OCI-LY3 (cell line): Measurements from ENCODE around the gene HECTD1.

Experiments
- H2AFZ ChIP-seq: fragments of 200-600, 300-600 bp; shearing (Covaris generic); 2 replicates; pipeline ENCODE4 v1.6.0; 2014; ENCODE audit warnings: antibody characterized with exemption, low read depth, low read length
- H3K27ac ChIP-seq: fragments of 200-600, 300-600 bp; sonication (generic); 2 replicates; pipeline ENCODE4 v1.5.1; 2014; ENCODE audit warnings: mild to moderate bottlenecking, low read length, moderate library complexity, mixed read lengths
- H3K27me3 ChIP-seq: fragments of 200-600, 300-600 bp; sonication (generic); 2 replicates; pipeline ENCODE4 v1.6.1; 2014; ENCODE audit warnings: low read depth, low read length, mixed read lengths
- H3K36me3 ChIP-seq: fragments of 200-600, 300-600 bp; sonication (generic); replicated peaks from 2 replicates; pipeline ENCODE3; 2014; ENCODE audit warnings: low read depth, low read length, mixed read lengths
- H3K4me1 ChIP-seq: fragments of 300-600, 200-600 bp; sonication (generic); 2 replicates; pipeline ENCODE4 v1.6.1; 2014; ENCODE audit warnings: low read length, mixed read lengths
- H3K4me2 ChIP-seq: fragments of 200-600, 300-600 bp; sonication (generic); 2 replicates; pipeline ENCODE4 v1.6.1; 2014; ENCODE audit warnings: low read length, mixed read lengths
- H3K4me3 ChIP-seq: fragments of 300-600, 200-600 bp; sonication (generic); 2 replicates; pipeline ENCODE4 v1.5.1; 2014; ENCODE audit warnings: antibody characterized with exemption, mild to moderate bottlenecking, low read length, moderate library complexity
- H3K79me2 ChIP-seq: fragments of 300-600, 200-600 bp; shearing (Covaris generic); 2 replicates; pipeline ENCODE4 v1.6.1; 2014; ENCODE audit warnings: mild to moderate bottlenecking, low read length, mixed read lengths
- H3K9ac ChIP-seq: fragments of 300-600, 200-600 bp; shearing (Covaris generic); 2 replicates; pipeline ENCODE4 v1.6.0; 2014; ENCODE audit warnings: mild to moderate bottlenecking, low read length, moderate library complexity
- H3K9me3 ChIP-seq: fragments of 200-600, 300-600 bp; shearing (Covaris generic); 2 replicates; pipeline ENCODE4 v1.6.1; 2014; ENCODE audit warnings: low read length, mixed read lengths; ENCODE audit not compliant: insufficient read depth
- H4K20me1 ChIP-seq: fragments of 200-600, 300-600 bp; sonication (generic); 2 replicates; pipeline ENCODE4 v1.6.1; 2016; ENCODE audit warnings: low read length, mixed read lengths; ENCODE audit not compliant: insufficient read depth
- EZH2phosphoT487 ChIP-seq: fragments of 200-600 bp; shearing (Covaris generic); IDR thresholded peaks from 2 replicates; pipeline ENCODE4 v1.6.1; 2018; ENCODE audit warnings: antibody characterized with exemption, mixed run types, low read depth
- TF ChIP-seq, protein P1 (sequence below): fragments of 200-600, 300-600 bp; sonication (generic); IDR thresholded peaks from 2 replicates; pipeline ENCODE4 v1.5.1; 2014; ENCODE audit warnings: antibody characterized with exemption, low read length, low read depth

The HECTD1 gene

DNA sequence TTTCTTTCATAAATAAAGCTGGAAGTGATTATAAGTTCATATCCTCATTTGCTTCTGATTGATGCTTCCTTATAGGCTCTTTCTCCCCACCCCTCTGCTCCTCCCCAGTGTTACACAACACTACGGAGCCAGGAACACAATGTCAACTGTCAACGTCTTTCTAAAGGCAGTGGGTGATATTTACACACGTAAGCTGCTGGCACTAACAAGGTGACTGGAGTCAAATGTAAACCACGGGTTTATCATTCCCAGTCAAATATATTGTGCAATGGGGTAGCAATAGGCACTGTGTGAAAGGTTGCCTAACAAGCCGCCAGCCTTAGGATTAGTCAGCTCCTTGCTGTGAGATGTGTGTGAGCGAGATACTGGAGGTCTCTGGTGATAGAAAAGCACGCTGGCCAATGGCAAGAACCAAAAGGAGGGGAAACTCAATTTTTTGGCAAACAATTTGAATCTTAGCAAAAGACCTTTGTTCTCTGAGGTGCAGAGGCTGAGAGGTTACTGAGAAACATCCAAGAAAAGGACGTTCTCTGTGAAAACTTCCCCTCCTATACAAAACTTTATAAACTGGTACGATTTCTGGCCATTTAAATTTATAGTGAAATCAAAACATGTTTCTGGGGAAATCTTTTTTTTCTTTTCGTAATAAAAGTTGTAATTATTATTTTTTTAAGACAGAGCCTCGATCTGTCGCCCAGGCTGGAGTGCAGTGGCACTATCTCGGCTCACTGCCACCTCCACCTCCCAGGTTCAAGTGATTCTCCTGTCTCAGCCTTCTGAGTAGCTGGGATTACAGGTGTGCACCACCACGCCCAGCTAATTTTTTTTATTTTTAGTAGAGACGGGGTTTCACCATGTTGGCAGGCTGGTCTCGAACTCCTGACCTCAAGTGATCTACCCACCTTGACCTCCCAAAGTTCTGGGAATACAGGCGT is 22.3 kb upstream of the HECTD1 start:
- H3K4me3 ChIP-seq, result peak overlapping the region; percentile 37

DNA sequence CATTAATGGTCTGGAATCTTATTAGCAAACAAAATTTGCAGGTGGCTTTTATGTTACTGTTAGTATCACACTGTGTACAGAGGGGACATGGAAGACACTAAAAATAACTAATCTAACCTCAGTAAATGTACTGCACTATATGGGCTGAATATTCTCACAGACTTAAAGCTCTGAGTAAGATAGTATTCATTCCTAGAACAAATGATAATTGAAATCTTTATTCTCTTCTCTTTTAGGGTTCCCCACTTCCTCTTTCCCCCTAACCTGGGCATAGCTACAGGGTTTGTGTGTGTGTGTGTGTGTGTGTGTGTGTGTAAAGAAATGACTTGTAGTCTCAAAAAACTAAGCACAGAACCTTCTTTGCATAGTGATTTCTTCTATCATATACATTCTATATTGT is 21.4 kb upstream of the HECTD1 start:
- no peak overlapping the region for H3K27ac ChIP-seq
- H3K4me3 ChIP-seq, result peak overlapping the region; percentile 47
- H3K27me3 ChIP-seq, result peaks cover 34% of the 10 kb centered on the region
- TF ChIP-seq, protein P1, sequence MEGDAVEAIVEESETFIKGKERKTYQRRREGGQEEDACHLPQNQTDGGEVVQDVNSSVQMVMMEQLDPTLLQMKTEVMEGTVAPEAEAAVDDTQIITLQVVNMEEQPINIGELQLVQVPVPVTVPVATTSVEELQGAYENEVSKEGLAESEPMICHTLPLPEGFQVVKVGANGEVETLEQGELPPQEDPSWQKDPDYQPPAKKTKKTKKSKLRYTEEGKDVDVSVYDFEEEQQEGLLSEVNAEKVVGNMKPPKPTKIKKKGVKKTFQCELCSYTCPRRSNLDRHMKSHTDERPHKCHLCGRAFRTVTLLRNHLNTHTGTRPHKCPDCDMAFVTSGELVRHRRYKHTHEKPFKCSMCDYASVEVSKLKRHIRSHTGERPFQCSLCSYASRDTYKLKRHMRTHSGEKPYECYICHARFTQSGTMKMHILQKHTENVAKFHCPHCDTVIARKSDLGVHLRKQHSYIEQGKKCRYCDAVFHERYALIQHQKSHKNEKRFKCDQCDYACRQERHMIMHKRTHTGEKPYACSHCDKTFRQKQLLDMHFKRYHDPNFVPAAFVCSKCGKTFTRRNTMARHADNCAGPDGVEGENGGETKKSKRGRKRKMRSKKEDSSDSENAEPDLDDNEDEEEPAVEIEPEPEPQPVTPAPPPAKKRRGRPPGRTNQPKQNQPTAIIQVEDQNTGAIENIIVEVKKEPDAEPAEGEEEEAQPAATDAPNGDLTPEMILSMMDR, result no peak
- no peak for TF ChIP-seq EZH2phosphoT487
- no peaks in the 10 kb centered on the region for H3K79me2 ChIP-seq
- H3K36me3 ChIP-seq, result no peaks in the 10 kb centered on the region
- H2AFZ ChIP-seq, result no peak overlapping the region
- H4K20me1 ChIP-seq, result 0 out of 2 replicates have a peak, but pooled peaks cover 2% of the 10 kb centered on the region
- no peak overlapping the region for H3K9ac ChIP-seq
- H3K9me3 ChIP-seq, result no peaks in the 10 kb centered on the region
- H3K4me1 ChIP-seq, result peaks cover 20% of the 10 kb centered on the region
- peak overlapping the region; percentile 71 for H3K4me2 ChIP-seq

More for the DNA sequence above, 22.3 kb upstream of the HECTD1 start:
- peak overlapping the region; percentile 71 for H3K4me2 ChIP-seq
- no peak overlapping the region for H3K9ac ChIP-seq
- no peaks in the 10 kb centered on the region for H3K79me2 ChIP-seq
- no peak overlapping the region for H3K27ac ChIP-seq
- H3K36me3 ChIP-seq, result no peaks in the 10 kb centered on the region
- no peak overlapping the region for H2AFZ ChIP-seq
- TF ChIP-seq, protein P1, result no peak
- no peak for TF ChIP-seq EZH2phosphoT487
- H3K27me3 ChIP-seq, result peaks cover 29% of the 10 kb centered on the region
- H3K9me3 ChIP-seq, result no peaks in the 10 kb centered on the region
- 0 out of 2 replicates have a peak, but pooled peaks cover 2% of the 10 kb centered on the region for H4K20me1 ChIP-seq
- H3K4me1 ChIP-seq, result peaks cover 20% of the 10 kb centered on the region

DNA sequence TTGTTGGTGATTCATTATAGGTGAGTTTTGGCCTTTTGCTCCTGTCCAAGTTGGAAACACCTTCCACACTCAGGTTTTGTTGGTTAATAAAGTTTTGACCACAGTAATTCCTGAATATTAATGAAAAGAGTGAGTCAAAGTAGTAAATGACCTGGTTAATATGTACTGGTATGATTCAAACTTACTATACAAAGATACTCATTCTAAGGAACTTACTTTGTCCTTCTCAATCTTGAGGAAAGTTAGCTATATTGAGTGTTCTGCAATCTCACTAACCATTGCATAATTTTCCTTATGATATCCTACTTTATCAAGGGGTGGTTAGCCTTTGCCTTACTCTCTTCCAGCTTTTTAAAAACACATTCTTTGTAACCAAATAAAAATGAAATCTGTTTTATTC is 20.9 kb upstream of the HECTD1 start:
- Histone ChIP-seq H3K4me1 (peaks cover 20% of the 10 kb centered on the region), H3K36me3 (no peaks in the 10 kb centered on the region), H2AFZ (no peak overlapping the region), H3K4me3 (peak overlapping the region; percentile 47), H4K20me1 (0 out of 2 replicates have a peak, but pooled peaks cover 2% of the 10 kb centered on the region), H3K79me2 (no peaks in the 10 kb centered on the region), H3K9me3 (no peaks in the 10 kb centered on the region), H3K4me2 (peak overlapping the region; percentile 71), H3K27me3 (peaks cover 30% of the 10 kb centered on the region), H3K27ac (no peak overlapping the region), H3K9ac (no peak overlapping the region)
- TF ChIP-seq, protein P1, result no peak
- TF ChIP-seq EZH2phosphoT487, result no peak

DNA sequence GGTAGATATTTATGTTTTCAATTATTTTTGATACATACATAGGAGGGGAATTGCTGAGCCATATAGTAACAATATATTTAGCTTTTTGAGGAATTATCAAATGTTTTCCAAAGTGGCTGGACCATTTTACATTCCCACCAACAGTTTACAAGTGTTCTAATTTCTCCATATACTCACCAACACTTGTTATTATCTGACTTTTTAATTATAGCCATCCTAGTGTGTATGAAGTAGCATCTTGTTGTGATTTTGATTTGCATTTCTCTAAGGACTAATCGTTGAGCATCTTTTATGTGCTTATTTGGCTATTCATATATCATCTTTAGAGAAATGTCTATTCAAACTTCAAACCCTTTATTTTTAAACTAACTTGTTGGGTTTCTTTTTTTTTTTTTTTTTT is 17.2 kb upstream of the HECTD1 start:
- Histone ChIP-seq H2AFZ (no peak overlapping the region), H3K36me3 (no peaks in the 10 kb centered on the region), H3K4me2 (no peak overlapping the region), H3K9me3 (no peaks in the 10 kb centered on the region), H3K27me3 (peaks cover 9% of the 10 kb centered on the region), H3K4me1 (peaks cover 18% of the 10 kb centered on the region), H4K20me1 (0 out of 2 replicates have a peak, but pooled peaks cover 2% of the 10 kb centered on the region), H3K27ac (no peak overlapping the region), H3K79me2 (no peaks in the 10 kb centered on the region), H3K9ac (no peak overlapping the region), H3K4me3 (no peak overlapping the region)
- no peak for TF ChIP-seq EZH2phosphoT487
- TF ChIP-seq, protein P1, result no peak
